ENCODE results near the gene DPF1.

The DPF1 gene

GRCh38 chr19:38206928-38207327 is 17.1 kb downstream of the DPF1 start:
- Mint-ChIP-seq H3K27ac (peak overlapping the region; percentile 26), H3K9me3 (no peaks in the 10 kb centered on the region), H3K36me3 (peaks cover 56 to 65% of the 10 kb centered on the region in 2 donors), H3K4me3 (no peak overlapping the region), H3K4me1 (peaks cover 14 to 26% of the 10 kb centered on the region in 2 donors), H3K27me3 (peaks cover 24 to 30% of the 10 kb centered on the region in 2 donors)
- DNase-seq (no peak), ATAC-seq (replicated peaks) (no peak)

GRCh38 chr19:38206006-38206745 is 17.8 kb downstream of the DPF1 start:
- Mint-ChIP-seq H3K36me3 (peaks cover 63 to 72% of the 10 kb centered on the region in 2 donors), H3K27ac (no peak overlapping the region)

GRCh38 chr19:38204728-38205127 is 19.3 kb downstream of the DPF1 start:
- no peak overlapping the region for H3K4me3 Mint-ChIP-seq
- DNase-seq (no peak), ATAC-seq (replicated peaks) (no peak)
- H3K9me3 Mint-ChIP-seq, result no peaks in the 10 kb centered on the region
- H3K27me3 Mint-ChIP-seq, result peaks cover 11 to 14% of the 10 kb centered on the region in 2 donors
- H3K27ac Mint-ChIP-seq, result no peak overlapping the region
- peaks cover 3 to 12% of the 10 kb centered on the region in 2 donors for H3K4me1 Mint-ChIP-seq
- peaks cover 67 to 73% of the 10 kb centered on the region in 2 donors for H3K36me3 Mint-ChIP-seq

More at GRCh38 chr19:38206006-38206745, 17.8 kb downstream of the DPF1 start:
- Mint-ChIP-seq H3K9me3 (no peaks in the 10 kb centered on the region), H3K4me1 (peaks cover 14 to 26% of the 10 kb centered on the region in 2 donors), H3K4me3 (no peak overlapping the region), H3K27me3 (peaks cover 24 to 28% of the 10 kb centered on the region in 2 donors)
- no peak for ATAC-seq (replicated peaks)
- no peak for DNase-seq

- H3K36me3 Mint-ChIP-seq, result peaks cover 67 to 73% of the 10 kb centered on the region in 2 donors
- H3K27me3 Mint-ChIP-seq, result peaks cover 4 to 8% of the 10 kb centered on the region in 2 donors
- no peak overlapping the region for H3K4me3 Mint-ChIP-seq
- H3K27ac Mint-ChIP-seq, result no peak overlapping the region
- ATAC-seq (replicated peaks) (no peak), DNase-seq (no peak)
- H3K9me3 Mint-ChIP-seq, result no peaks in the 10 kb centered on the region
- H3K4me1 Mint-ChIP-seq, result peaks cover 0 to 6% of the 10 kb centered on the region in 2 donors
Observed at GRCh38 chr19:38204096-38204495, 19.9 kb downstream of the DPF1 start.

- peaks cover 1 to 6% of the 10 kb centered on the region in 2 donors for H3K27me3 Mint-ChIP-seq
- peaks cover 0 to 6% of the 10 kb centered on the region in 2 donors for H3K4me1 Mint-ChIP-seq
- no peak overlapping the region for H3K27ac Mint-ChIP-seq
- ATAC-seq (replicated peaks) (no peak), DNase-seq (no peak)
- H3K4me3 Mint-ChIP-seq, result no peak overlapping the region
- peaks cover 66 to 78% of the 10 kb centered on the region in 2 donors for H3K36me3 Mint-ChIP-seq
- no peaks in the 10 kb centered on the region for H3K9me3 Mint-ChIP-seq
Observed at GRCh38 chr19:38203197-38203596, 20.8 kb downstream of the DPF1 start.

- H3K4me3 Mint-ChIP-seq, result no peak overlapping the region
- peaks cover 0 to 6% of the 10 kb centered on the region in 2 donors for H3K27me3 Mint-ChIP-seq
- H3K27ac Mint-ChIP-seq, result peak overlapping the region; percentile 6
- H3K9me3 Mint-ChIP-seq, result no peaks in the 10 kb centered on the region
- DNase-seq (no peak), ATAC-seq (replicated peaks) (no peak)
- H3K4me1 Mint-ChIP-seq, result peaks cover 0 to 6% of the 10 kb centered on the region in 2 donors
- peaks cover 70 to 80% of the 10 kb centered on the region in 2 donors for H3K36me3 Mint-ChIP-seq
Observed at GRCh38 chr19:38202504-38202903, 21.5 kb downstream of the DPF1 start.

- no peaks in the 10 kb centered on the region for H3K4me1 Mint-ChIP-seq
- H3K36me3 Mint-ChIP-seq, result peaks cover 71 to 81% of the 10 kb centered on the region in 2 donors
- H3K27ac Mint-ChIP-seq, result peak overlapping the region; percentile 84
- no peak for ATAC-seq (replicated peaks)
- no peaks in the 10 kb centered on the region for H3K9me3 Mint-ChIP-seq
- no peaks in the 10 kb centered on the region for H3K27me3 Mint-ChIP-seq
- H3K4me3 Mint-ChIP-seq, result no peak overlapping the region
- DNase-seq, result no peak
Observed at GRCh38 chr19:38201731-38202130, 22.3 kb downstream of the DPF1 start.

GRCh38 chr19:38199340-38199739 is 24.7 kb downstream of the DPF1 start:
- Mint-ChIP-seq H3K36me3 (peaks cover 80 to 89% of the 10 kb centered on the region in 2 donors), H3K27ac (peak overlapping the region; percentile 51), H3K4me1 (peaks cover 6 to 7% of the 10 kb centered on the region in 2 donors), H3K9me3 (no peaks in the 10 kb centered on the region), H3K4me3 (no peak overlapping the region), H3K27me3 (no peaks in the 10 kb centered on the region)
- DNase-seq (no peak), ATAC-seq (replicated peaks) (no peak)

GRCh38 chr19:38197937-38198704 is 25.9 kb downstream of the DPF1 start:
- Mint-ChIP-seq H3K27ac (no peak overlapping the region), H3K9me3 (no peaks in the 10 kb centered on the region), H3K27me3 (no peaks in the 10 kb centered on the region), H3K4me3 (no peak overlapping the region), H3K36me3 (peaks cover 73 to 87% of the 10 kb centered on the region in 2 donors), H3K4me1 (peaks cover 6 to 7% of the 10 kb centered on the region in 2 donors)
- ATAC-seq (replicated peaks) (no peak), DNase-seq (no peak)

GRCh38 chr19:38196948-38197656 is 26.9 kb downstream of the DPF1 start:
- no peak for ATAC-seq (replicated peaks)
- Mint-ChIP-seq H3K27me3 (no peaks in the 10 kb centered on the region), H3K27ac (no peak overlapping the region), H3K4me1 (peaks cover 6 to 7% of the 10 kb centered on the region in 2 donors), H3K9me3 (no peaks in the 10 kb centered on the region), H3K36me3 (peaks cover 69 to 87% of the 10 kb centered on the region in 2 donors), H3K4me3 (no peak overlapping the region)
- no peak for DNase-seq

GRCh38 chr19:38196245-38196837 is 27.7 kb downstream of the DPF1 start:
- no peaks in the 10 kb centered on the region for H3K27me3 Mint-ChIP-seq
- peaks cover 66 to 85% of the 10 kb centered on the region in 2 donors for H3K36me3 Mint-ChIP-seq
- peak overlapping the region; percentile 37 to 39 for H3K4me3 Mint-ChIP-seq
- DNase-seq (no peak), ATAC-seq (replicated peaks) (no peak)
- H3K27ac Mint-ChIP-seq, result peak overlapping the region; percentile 84
- peaks cover 6 to 7% of the 10 kb centered on the region in 2 donors for H3K4me1 Mint-ChIP-seq
- H3K9me3 Mint-ChIP-seq, result no peaks in the 10 kb centered on the region

GRCh38 chr19:38195237-38195636 is 28.8 kb downstream of the DPF1 start:
- Mint-ChIP-seq H3K27ac (peak overlapping the region; percentile 74), H3K9me3 (no peaks in the 10 kb centered on the region), H3K4me3 (no peak overlapping the region)

GRCh38 chr19:38194061-38194701 is 29.8 kb downstream of the DPF1 start:
- Mint-ChIP-seq H3K27ac (no peak overlapping the region), H3K9me3 (no peaks in the 10 kb centered on the region), H3K4me1 (peaks cover 11 to 17% of the 10 kb centered on the region in 2 donors), H3K36me3 (peaks cover 65 to 82% of the 10 kb centered on the region in 2 donors), H3K27me3 (no peaks in the 10 kb centered on the region), H3K4me3 (no peak overlapping the region)
- ATAC-seq (replicated peaks), result no peak
- DNase-seq, result no peak

More at GRCh38 chr19:38195237-38195636, 28.8 kb downstream of the DPF1 start:
- no peak for DNase-seq
- ATAC-seq (replicated peaks), result no peak
- Mint-ChIP-seq H3K4me1 (peaks cover 7% of the 10 kb centered on the region in 2 donors), H3K27me3 (no peaks in the 10 kb centered on the region), H3K36me3 (peaks cover 63 to 82% of the 10 kb centered on the region in 2 donors)
